Stimulated activated CD8-positive, alpha-beta memory T cell treated with anti-CD3 and anti-CD28 coated beads, Interleukin-2, amount 100 ng/mL, for 48 hours (primary cell): ENCODE results near the gene HINT2.

Experiments used
- DNase-seq, 2 donors: peaks; one replicate each; pipeline ENCODE4 v3.0.0-alpha.2; 2020; ENCODE audit warnings: low read depth in 2 of 2

The HINT2 gene

DNA sequence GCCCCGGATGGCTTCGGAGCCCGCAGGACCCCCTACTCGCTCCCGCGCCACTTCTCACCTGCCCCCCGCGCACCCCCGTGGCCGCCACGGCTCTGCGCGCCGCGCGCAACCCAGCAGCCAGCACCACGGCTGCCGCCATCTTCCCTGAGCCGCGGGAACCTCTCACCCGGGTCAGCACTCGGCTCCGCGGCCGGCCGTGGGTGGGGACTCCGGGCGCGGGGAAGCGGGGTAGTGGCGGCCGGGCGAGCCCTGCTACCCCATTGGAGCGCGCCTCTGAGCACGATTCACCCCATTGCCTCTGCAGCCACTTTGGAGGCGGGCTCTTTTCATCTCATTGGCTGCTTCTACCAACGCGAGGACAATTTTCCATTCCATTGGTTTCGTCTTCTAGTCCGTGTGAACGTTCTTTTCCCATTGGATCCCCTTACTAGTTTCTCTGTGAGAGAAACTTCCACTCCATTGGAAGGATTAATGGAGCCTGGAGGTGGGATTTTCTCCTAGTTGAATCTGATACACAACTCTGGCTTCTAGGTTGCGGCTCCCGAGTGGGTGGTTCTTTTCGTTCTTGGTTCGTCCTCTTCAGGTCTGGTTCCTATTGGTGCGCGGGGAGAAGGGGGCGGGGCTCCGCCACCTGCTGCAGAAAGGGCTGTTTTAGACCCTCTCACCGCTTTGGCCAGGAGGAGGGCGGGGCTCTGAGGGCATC is at the start of gene HINT2:
Gene HINT2, minus strand, starts transcription at position 202 of the 703 bp plus-strand sequence. Its CDS starts 63 bp downstream, at position 139.
- peak; percentile 94 to 96 for DNase-seq

- DNase-seq, result no peak
These were observed 48.7 kb upstream of the HINT2 start for GRCh38 chr9:35863583-35863982.

- no peak for DNase-seq
These were observed 47.5 kb upstream of the HINT2 start for GRCh38 chr9:35862328-35862727.

- DNase-seq, result no peak
These were observed 46.5 kb upstream of the HINT2 start for GRCh38 chr9:35861161-35861897.

DNA sequence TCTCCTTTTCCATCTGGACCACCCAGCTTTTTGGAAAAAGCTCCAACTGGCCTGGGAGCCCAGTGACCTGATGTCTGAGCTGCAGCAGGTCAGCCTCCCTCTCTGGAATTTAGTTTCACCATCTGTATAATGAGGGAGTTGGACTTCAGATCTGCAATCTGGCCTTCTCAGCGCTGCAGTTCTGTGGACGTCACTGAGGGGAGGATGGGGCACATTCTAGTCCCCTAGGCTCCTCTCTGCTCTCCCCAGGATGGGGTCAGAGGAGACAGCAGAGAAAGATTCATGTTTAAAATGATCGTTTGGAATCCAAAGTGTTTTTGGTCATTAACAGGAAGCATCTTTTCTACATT is 45.1 kb upstream of the HINT2 start:
- DNase-seq, result no peak

- DNase-seq, result no peak
These were observed 44.6 kb upstream of the HINT2 start for GRCh38 chr9:35859310-35859989.

GRCh38 chr9:35858458-35858857 is 43.6 kb upstream of the HINT2 start:
- DNase-seq, result no peak

GRCh38 chr9:35856882-35857281 is 42.0 kb upstream of the HINT2 start:
- no peak for DNase-seq

GRCh38 chr9:35856206-35856605 is 41.4 kb upstream of the HINT2 start:
- no peak for DNase-seq

DNA sequence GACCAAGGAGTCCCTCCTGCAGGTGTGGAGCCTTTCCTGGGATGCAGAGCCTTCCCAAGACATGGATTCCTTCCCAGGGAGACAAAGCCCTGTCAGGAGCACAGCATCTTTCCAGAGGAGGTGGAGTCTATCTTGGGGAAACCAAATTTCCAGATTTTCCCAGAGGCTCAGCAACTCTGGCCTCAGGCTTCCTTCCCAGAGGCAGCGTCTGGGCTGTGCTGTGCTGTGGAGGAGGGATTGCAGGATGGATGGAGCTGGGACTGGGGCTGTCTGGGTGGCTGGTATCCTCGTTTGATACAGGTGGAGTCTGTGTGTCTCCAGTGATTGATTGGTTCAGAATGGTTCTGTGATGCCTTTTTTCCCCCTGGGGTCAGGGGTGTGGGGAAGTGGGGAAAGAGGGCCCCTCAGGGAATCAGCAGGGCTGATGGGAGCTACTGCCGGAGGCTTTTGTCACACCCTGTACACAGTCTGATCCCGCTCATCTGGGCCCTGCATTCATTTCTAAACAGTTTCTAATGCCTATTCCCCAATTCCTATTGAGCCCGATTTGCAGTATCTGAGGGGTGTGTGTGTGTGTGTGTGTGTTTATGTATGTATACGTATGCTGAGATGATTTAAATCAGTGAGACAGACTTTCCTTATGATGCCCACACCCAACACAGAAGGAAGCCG is 39.4 kb upstream of the HINT2 start:
- DNase-seq, result no peak

- DNase-seq, result no peak
These were observed 38.3 kb upstream of the HINT2 start for GRCh38 chr9:35852876-35853865.

GRCh38 chr9:35852267-35852815 is 37.5 kb upstream of the HINT2 start:
- no peak for DNase-seq

DNA sequence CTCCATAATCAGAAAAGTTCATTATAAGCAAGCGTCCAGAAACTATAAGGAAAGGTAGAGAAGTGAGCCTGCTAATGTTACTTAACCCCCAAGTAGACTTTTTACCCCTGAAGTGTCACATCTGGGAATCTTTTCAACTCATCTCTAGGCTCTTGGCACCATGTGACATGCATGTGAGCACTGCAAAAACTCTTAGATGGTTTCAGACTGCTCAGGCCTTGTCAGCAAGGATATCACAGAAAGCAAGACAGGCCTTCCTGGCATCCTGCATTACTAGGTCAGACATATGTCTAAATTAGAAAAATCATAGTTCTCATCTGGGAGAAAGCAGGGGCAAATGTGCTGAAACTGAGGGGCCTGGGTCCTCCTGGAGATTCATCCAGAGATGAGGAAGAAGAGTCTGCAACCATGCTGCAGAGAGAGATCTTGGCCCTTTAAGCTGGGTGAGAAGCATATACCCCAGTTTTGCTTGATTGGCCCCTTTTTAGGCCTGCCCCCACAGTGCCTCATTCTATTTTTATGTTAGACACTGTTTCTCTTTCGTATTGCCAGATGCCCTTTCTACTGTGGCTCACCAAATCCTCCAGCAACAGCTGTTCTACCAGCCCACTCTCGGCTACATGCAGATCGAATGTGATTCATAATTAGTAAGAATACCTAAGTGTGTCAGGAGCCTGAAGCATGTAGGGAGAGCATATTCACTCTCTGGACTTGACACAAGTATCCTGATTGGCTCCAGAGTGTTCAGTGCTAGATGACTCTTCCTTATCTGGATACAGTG is 33.1 kb upstream of the HINT2 start:
- peak; percentile 14 to 43 for DNase-seq

- DNase-seq, result no peak
These were observed 31.3 kb upstream of the HINT2 start for GRCh38 chr9:35845824-35846771.

DNA sequence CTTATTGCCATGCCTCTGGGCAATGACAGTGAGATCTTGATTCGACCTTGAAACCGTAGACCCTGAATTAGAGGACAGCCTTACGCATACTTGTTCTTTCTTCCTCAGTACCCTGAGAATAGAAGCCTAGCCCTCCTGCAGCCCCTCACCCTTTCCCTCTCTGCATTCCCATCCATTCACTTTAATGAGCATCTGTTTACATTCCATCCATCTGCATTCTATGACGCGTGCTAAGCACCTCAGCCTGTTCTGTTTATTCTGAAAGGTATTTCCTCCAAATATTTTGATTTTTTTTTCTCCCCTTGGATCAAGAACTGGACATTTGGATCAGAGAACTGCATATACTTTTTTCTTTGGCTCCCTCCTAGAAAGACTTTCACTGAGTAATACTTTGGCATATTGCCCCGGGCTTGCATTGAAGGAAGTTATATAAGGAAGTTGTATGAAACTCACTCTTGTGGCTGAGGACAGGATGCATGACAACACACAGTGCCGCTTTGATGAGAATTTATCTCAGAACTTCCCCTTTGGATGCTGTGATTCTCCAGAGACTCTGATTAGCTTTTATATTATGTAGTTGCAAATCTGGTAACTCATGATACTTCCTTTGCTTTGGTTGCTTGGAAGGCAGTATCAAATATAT is 29.9 kb upstream of the HINT2 start:
- DNase-seq, result no peak

DNA sequence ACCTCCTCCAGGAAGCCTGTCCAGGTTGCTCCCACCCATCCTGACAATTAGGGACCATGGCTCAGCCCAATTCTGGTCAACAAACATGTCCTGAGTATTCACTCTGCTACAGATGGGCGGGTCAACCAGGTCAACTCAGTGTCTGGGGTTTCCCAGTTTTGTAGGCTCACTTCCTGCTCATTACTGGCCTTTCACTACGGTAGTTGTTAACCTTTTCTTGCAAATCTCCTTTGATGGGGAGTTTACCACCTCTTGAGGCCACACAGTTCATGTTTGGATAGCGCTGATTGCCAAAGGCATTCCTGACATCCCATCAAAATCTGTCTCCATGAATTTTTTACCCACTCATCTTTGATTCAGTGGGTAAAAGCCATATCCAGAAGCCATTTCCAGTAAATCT is 28.0 kb upstream of the HINT2 start:
- DNase-seq, result no peak

DNA sequence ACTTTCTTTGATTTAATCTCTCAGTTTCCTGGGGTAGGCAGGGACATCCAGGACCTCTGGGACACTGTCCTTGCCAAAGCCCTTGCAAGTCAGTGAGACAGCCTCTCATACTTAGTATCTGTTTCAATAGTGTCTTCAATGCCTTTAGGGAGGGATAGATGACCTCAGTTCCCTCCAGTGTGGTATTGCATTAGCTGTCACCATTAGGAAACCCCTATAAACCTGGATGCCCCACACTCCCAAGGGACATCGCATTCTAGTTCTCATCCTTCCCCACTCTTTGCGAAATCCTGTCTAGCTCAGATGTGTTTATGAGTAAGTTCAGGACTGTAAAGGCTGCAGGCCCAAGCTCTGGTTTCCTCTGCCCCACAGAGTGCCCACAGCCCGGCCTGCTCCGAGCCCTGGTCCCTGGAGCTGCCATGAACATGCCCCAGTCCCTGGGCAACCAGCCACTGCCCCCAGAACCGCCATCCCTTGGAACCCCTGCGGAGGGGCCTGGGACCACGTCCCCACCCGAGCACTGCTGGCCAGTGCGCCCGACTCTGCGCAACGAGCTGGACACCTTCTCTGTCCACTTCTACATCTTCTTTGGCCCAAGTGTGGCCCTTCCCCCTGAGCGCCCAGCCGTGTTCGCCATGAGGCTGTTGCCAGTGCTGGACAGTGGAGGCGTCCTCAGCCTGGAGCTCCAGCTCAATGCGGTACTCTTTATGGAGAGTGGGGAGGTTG is 27.3 kb upstream of the HINT2 start:
- DNase-seq, result no peak

DNA sequence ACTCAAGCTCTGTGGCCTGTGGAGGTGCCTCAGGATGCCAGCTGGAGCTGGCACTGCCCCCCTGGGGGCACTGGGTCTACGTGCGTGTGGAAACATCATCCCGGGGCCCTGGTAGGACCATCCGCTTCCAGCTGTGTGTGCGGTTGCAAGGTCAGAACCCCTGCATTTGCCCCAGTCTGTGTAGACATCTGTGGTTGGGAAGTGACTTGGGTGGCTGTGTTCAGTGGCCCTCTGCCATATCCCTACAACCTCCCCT is 26.7 kb upstream of the HINT2 start:
- no peak for DNase-seq
